HepG2 (cell line): ENCODE measurements around the gene CCNI2. TPM values are rescaled to one million over a fixed set of nuclear protein-coding genes. Genes with fewer than 3 reads are reported as not detected.

Experiments used
- ATAC-seq: fragments of 200-7000 bp; cut with Tn5 transposase; 3 replicates; pipeline ENCODE4 v1.9.1; 2020; ENCODE audit warnings: mild to moderate bottlenecking, moderate library complexity
- BruUV-seq: library from RNA; stranded (reverse); fragments of 400-500 nt; replicated peaks from 2 replicates; lab custom pipeline; 2021; lab: Mats Ljungman, UMichigan
- CTCF ChIA-PET: fragments of 300-600 bp; formaldehyde crosslinking; extraction: SDS; loops from one replicate; lab custom pipeline; 2021; ENCODE audit warnings: low total read pairs, inconsistent platforms, low intra/inter-chr PET ratio; lab: Yijun Ruan, JAX
- POLR2A ChIA-PET: fragments of 350-600 bp; sonication (Branson Sonifier 250); formaldehyde crosslinking; loops from one replicate; lab custom pipeline; 2020; ENCODE audit warnings: antibody characterized with exemption, inconsistent platforms; lab: Yijun Ruan, JAX
- DNase-seq: peaks from one replicate; pipeline ENCODE4 v3.0.0-alpha.2; 2015; ENCODE audit warnings: low spot score
- FAIRE-seq: peaks from 3 replicates; lab custom pipeline; 2011; peaks lifted over from hg19 to GRCh38; lab: Jason Lieb, UNC
- H2AFZ ChIP-seq: one replicate; pipeline ENCODE4 v1.6.1; 2011; ENCODE audit warnings: low read length, inconsistent platforms
- H3K27ac ChIP-seq: fragments of 300-600 bp; 3 replicates; pipeline ENCODE4 v1.8.0; 2011; ENCODE audit warnings: mixed run types, mild to moderate bottlenecking, mixed read lengths, low read length, inconsistent platforms; ENCODE audit not compliant: insufficient read depth; ENCODE audit errors: extremely low read length
- H3K27me3 ChIP-seq, 2 experiments: fragments of 200-600 bp in 1 of 2; 2 replicates in 1 of 2; 3 replicates in 1 of 2; pipeline versions ENCODE4 v1.6.0 to v1.8.0; 2011; ENCODE audit warnings: low read length in 2 of 2, mild to moderate bottlenecking in 2 of 2, moderate library complexity in 2 of 2, inconsistent platforms in 1 of 2; ENCODE audit not compliant: insufficient read depth in 2 of 2, control insufficient read depth in 1 of 2
- H3K36me3 ChIP-seq, 2 experiments: fragments of 200-600 bp in 1 of 2; replicated peaks in 1 of 2; 2 replicates in 1 of 2; 3 replicates in 1 of 2; pipeline versions ENCODE4 v1.5.1 to v1.8.0; 2011; ENCODE audit warnings: low read length in 2 of 2, inconsistent platforms in 1 of 2; ENCODE audit not compliant: insufficient read depth in 2 of 2, control insufficient read depth in 1 of 2
- H3K4me1 ChIP-seq: 2 replicates; pipeline ENCODE4 v1.5.1; 2012; ENCODE audit warnings: low read length, inconsistent platforms; ENCODE audit not compliant: insufficient read depth
- H3K4me2 ChIP-seq: 2 replicates; pipeline ENCODE4 v1.6.0; 2011; ENCODE audit warnings: low read depth, low read length, inconsistent platforms
- H3K4me3 ChIP-seq, 3 experiments: fragments of 200-600 bp in 1 of 3; sonication (generic), shearing (Covaris generic) in 1 of 3; replicated peaks in 1 of 3; 2 replicates each; pipeline ENCODE4 v1.5.1; 2011 to 2016; ENCODE audit warnings: low read length in 3 of 3, inconsistent platforms in 2 of 3, low read depth in 2 of 3, mild to moderate bottlenecking in 2 of 3, control low read depth in 1 of 3, mixed read lengths in 1 of 3; ENCODE audit not compliant: insufficient read depth in 1 of 3
- H3K79me2 ChIP-seq: one replicate; pipeline ENCODE4 v1.6.1; 2011; ENCODE audit warnings: low read length, inconsistent platforms; ENCODE audit not compliant: insufficient read depth
- H3K9ac ChIP-seq: 2 replicates; pipeline ENCODE4 v1.6.0; 2011; ENCODE audit warnings: mild to moderate bottlenecking, low read depth, low read length, inconsistent platforms; ENCODE audit not compliant: insufficient read depth
- H3K9me3 ChIP-seq: 2 replicates; pipeline ENCODE4 v1.5.1; 2012; ENCODE audit warnings: mild to moderate bottlenecking, low read length
- H4K20me1 ChIP-seq: 2 replicates; pipeline ENCODE4 v1.6.0; 2011; ENCODE audit warnings: inconsistent platforms, mild to moderate bottlenecking, low read length, moderate library complexity; ENCODE audit not compliant: insufficient read depth
- BORCS8-MEF2B ChIP-seq: sonication (generic); formaldehyde crosslinking; IDR thresholded peaks from 2 replicates; pipeline ENCODE4 v1.8.0; 2022; ENCODE audit warnings: mild to moderate bottlenecking, missing genetic modification reagents
- CBFB ChIP-seq: sonication (generic); formaldehyde crosslinking; IDR thresholded peaks from 2 replicates; pipeline ENCODE4 v1.4.0; 2020; ENCODE audit warnings: missing genetic modification reagents
- FOXK1 ChIP-seq: sonication (generic); formaldehyde crosslinking; IDR thresholded peaks from 2 replicates; pipeline ENCODE4 v1.4.0; 2020; ENCODE audit warnings: low read depth, missing genetic modification reagents, borderline replicate concordance
- GPN1 ChIP-seq: sonication (generic); formaldehyde crosslinking; IDR thresholded peaks from 2 replicates; pipeline ENCODE4 v1.5.1; 2020; ENCODE audit warnings: missing genetic modification reagents, borderline replicate concordance
- ONECUT2 ChIP-seq: sonication (generic); formaldehyde crosslinking; IDR thresholded peaks from 2 replicates; pipeline ENCODE4 v1.4.0; 2020; ENCODE audit warnings: missing genetic modification reagents
- RFX5 ChIP-seq: IDR thresholded peaks from 2 replicates; pipeline ENCODE4 v1.6.1; 2011; ENCODE audit warnings: low read depth, low read length, improper control_type of control experiment
- ZBTB20 ChIP-seq: sonication (generic); formaldehyde crosslinking; IDR thresholded peaks from 2 replicates; pipeline ENCODE4 v1.8.1; 2023; ENCODE audit warnings: missing genetic modification reagents, low read depth, mild to moderate bottlenecking, borderline replicate concordance
- ZFAT ChIP-seq: sonication (generic); formaldehyde crosslinking; conservative IDR thresholded peaks from 2 replicates; pipeline ENCODE4 v1.8.1; 2023; ENCODE audit warnings: missing genetic modification reagents, inconsistent platforms
- ZKSCAN5 ChIP-seq: sonication (generic); formaldehyde crosslinking; IDR thresholded peaks from 2 replicates; pipeline ENCODE4 v1.5.1; 2020; ENCODE audit warnings: mild to moderate bottlenecking, missing genetic modification reagents
- ZNF138 ChIP-seq: sonication (generic); formaldehyde crosslinking; IDR thresholded peaks from 2 replicates; pipeline ENCODE4 v1.5.0; 2020; ENCODE audit warnings: mild to moderate bottlenecking, low read depth, missing genetic modification reagents
- ZNF180 ChIP-seq: sonication (generic); formaldehyde crosslinking; IDR thresholded peaks from 2 replicates; pipeline ENCODE4 v1.4.0; 2020; ENCODE audit warnings: low read depth, missing genetic modification reagents, borderline replicate concordance
- ZNF790 ChIP-seq: sonication (generic); formaldehyde crosslinking; IDR thresholded peaks from 2 replicates; pipeline ENCODE4 v1.8.0; 2022; ENCODE audit warnings: missing genetic modification reagents, mild to moderate bottlenecking, borderline replicate concordance
- WGBS: methylation state at CpG from one replicate; pipeline ENCODE4 v1.1.6; 2017; ENCODE audit warnings: low lambda C conversion rate; 5-methylcytosine and 5-hydroxymethylcytosine counted together
- in situ Hi-C: cut with HindIII; loops from 2 replicates; pipeline ENCODE4 v1.10.0; 2017; ENCODE audit warnings: low pct_unique_long_range_greater_than_20kb; ENCODE audit not compliant: extremely low pct_ligation_motif_present
- intact Hi-C: fragments of 100-400 bp; cut with micrococcal nuclease; formaldehyde crosslinking; loops from one replicate; pipeline ENCODE4 v1.10.0; 2022; ENCODE audit not compliant: unreplicated experiment
- polyA plus RNA-seq, 8 experiments: library from polyadenylated mRNA; depleted of rRNA in 3 of 8; stranded (reverse) in 7 of 8; unstranded in 1 of 8; fragments of >200 nt; fragmentation: Illumina TruSeq in 4 of 8; extraction: Trizol in 4 of 8; gene quantifications; 2 replicates each; pipeline versions ENCODE4 v1.2.1 to v1.2.3, GENCODE V29; 2011 to 2016; ENCODE audit warnings: low read depth in 4 of 8, missing spikeins in 1 of 8, mixed read lengths in 1 of 8; ENCODE audit not compliant: insufficient read depth in 1 of 8
- total RNA-seq, 5 experiments: library from RNA; depleted of rRNA; stranded (reverse); fragments of >200 nt; fragmentation: Illumina TruSeq; extraction: Trizol; gene quantifications; 2 replicates each; pipeline ENCODE4 v1.2.3, GENCODE V29; 2016; ENCODE audit warnings: low read depth in 1 of 5
- TF ChIP-seq, protein P1 (sequence below): sonication (generic); formaldehyde crosslinking; IDR thresholded peaks from 2 replicates; pipeline ENCODE4 v1.4.0; 2020; ENCODE audit warnings: missing genetic modification reagents

Gene CCNI2
- total and polyA plus RNA-seq, 2 of the 13 experiments (the other 11 are each of a cell fraction or from before 2014, with no cell fraction given): not detected

DNA sequence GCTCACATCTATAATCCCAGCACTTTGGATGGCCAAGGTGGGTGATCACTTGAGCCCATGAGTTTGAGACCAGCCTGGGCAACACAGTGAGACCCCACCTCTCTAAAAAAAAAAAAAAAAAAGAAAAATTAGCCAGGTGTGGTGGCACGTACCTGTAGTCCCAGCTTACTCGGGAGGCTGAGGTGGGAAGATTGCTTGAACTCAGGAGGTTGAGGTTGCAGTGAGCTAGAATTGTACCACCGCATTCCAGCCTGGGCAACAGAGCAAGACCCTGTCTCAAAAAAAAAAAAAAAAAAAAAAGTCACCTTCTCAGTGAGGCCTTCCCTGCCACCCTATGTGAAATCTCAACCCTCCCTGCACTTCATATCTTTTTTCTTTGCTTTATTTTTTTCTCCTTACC is 43.8 kb downstream of the CCNI2 start:
- 97% methylated on average over 3 of the region's 3 CpGs for WGBS
- in situ Hi-C loops: no loop called here

More for the DNA sequence above, 43.8 kb downstream of the CCNI2 start:
- intact Hi-C loops: no loop called here
- no peaks in the 10 kb centered on the region for H3K27me3 ChIP-seq
- H3K4me3 ChIP-seq: no peak overlapping the region
- DNase-seq: no peak
- H4K20me1 ChIP-seq: no peaks in the 10 kb centered on the region
- BruUV-seq: no TSS peak
- ATAC-seq: no peak
- H3K27ac ChIP-seq: no peak overlapping the region
- H3K36me3 ChIP-seq: peaks cover 0 to 2% of the 10 kb centered on the region in 2 experiments; a peak in 2 of 5 replicates
- no peak overlapping the region for H2AFZ ChIP-seq
- H3K4me1 ChIP-seq: peaks cover 21% of the 10 kb centered on the region; the same call in 1 of the 2 replicates
- no peak for TF ChIP-seq GPN1 (CRISPR knock-in tag)
- TF ChIP-seq BORCS8-MEF2B (CRISPR knock-in tag): no peak
- TF ChIP-seq ZNF790: no peak
- no peak for TF ChIP-seq CBFB
- no peak for TF ChIP-seq FOXK1
- no peak for TF ChIP-seq ZNF138 (CRISPR knock-in tag)
- no peak for TF ChIP-seq ZNF180 (CRISPR knock-in tag)
- TF ChIP-seq RFX5: no peak
- no peak for TF ChIP-seq ZBTB20 (CRISPR knock-in tag)
- TF ChIP-seq, protein P1, sequence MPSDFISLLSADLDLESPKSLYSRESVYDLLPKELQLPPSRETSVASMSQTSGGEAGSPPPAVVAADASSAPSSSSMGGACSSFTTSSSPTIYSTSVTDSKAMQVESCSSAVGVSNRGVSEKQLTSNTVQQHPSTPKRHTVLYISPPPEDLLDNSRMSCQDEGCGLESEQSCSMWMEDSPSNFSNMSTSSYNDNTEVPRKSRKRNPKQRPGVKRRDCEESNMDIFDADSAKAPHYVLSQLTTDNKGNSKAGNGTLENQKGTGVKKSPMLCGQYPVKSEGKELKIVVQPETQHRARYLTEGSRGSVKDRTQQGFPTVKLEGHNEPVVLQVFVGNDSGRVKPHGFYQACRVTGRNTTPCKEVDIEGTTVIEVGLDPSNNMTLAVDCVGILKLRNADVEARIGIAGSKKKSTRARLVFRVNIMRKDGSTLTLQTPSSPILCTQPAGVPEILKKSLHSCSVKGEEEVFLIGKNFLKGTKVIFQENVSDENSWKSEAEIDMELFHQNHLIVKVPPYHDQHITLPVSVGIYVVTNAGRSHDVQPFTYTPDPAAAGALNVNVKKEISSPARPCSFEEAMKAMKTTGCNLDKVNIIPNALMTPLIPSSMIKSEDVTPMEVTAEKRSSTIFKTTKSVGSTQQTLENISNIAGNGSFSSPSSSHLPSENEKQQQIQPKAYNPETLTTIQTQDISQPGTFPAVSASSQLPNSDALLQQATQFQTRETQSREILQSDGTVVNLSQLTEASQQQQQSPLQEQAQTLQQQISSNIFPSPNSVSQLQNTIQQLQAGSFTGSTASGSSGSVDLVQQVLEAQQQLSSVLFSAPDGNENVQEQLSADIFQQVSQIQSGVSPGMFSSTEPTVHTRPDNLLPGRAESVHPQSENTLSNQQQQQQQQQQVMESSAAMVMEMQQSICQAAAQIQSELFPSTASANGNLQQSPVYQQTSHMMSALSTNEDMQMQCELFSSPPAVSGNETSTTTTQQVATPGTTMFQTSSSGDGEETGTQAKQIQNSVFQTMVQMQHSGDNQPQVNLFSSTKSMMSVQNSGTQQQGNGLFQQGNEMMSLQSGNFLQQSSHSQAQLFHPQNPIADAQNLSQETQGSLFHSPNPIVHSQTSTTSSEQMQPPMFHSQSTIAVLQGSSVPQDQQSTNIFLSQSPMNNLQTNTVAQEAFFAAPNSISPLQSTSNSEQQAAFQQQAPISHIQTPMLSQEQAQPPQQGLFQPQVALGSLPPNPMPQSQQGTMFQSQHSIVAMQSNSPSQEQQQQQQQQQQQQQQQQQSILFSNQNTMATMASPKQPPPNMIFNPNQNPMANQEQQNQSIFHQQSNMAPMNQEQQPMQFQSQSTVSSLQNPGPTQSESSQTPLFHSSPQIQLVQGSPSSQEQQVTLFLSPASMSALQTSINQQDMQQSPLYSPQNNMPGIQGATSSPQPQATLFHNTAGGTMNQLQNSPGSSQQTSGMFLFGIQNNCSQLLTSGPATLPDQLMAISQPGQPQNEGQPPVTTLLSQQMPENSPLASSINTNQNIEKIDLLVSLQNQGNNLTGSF: no peak
- no peak for TF ChIP-seq ZKSCAN5 (CRISPR knock-in tag)
- TF ChIP-seq ONECUT2 (CRISPR knock-in tag): no peak
- TF ChIP-seq ZFAT (CRISPR knock-in tag): no peak
- no peak for FAIRE-seq
- CTCF ChIA-PET: interaction anchor here (0.8 kb wide), 1 partner anchor 29 kb away, joined by 3 read pairs; no protein-coding TSS in a partner anchor
- POLR2A ChIA-PET: interaction anchor here (2.1 kb wide), 1 partner anchor 16 kb away, joined by 11 read pairs; no protein-coding TSS in a partner anchor
- peaks cover 3% of the 10 kb centered on the region for H3K79me2 ChIP-seq
- no peak overlapping the region for H3K9ac ChIP-seq
- H3K9me3 ChIP-seq: no peaks in the 10 kb centered on the region
- H3K4me2 ChIP-seq: no peak overlapping the region
